NCI-H187 (cell line): ENCODE results near the gene C15orf40.
"Not testable (repeated sequence)": the region's sequence is repeated elsewhere in the genome, so short reads cannot be mapped to it uniquely, and the experiment has no call there.

ENCODE experiments used
- DNase-seq, 2 experiments: peaks; one replicate each; lab custom pipeline; 2025; lab: John Stamatoyannopoulos, UW

Gene C15orf40

DNA sequence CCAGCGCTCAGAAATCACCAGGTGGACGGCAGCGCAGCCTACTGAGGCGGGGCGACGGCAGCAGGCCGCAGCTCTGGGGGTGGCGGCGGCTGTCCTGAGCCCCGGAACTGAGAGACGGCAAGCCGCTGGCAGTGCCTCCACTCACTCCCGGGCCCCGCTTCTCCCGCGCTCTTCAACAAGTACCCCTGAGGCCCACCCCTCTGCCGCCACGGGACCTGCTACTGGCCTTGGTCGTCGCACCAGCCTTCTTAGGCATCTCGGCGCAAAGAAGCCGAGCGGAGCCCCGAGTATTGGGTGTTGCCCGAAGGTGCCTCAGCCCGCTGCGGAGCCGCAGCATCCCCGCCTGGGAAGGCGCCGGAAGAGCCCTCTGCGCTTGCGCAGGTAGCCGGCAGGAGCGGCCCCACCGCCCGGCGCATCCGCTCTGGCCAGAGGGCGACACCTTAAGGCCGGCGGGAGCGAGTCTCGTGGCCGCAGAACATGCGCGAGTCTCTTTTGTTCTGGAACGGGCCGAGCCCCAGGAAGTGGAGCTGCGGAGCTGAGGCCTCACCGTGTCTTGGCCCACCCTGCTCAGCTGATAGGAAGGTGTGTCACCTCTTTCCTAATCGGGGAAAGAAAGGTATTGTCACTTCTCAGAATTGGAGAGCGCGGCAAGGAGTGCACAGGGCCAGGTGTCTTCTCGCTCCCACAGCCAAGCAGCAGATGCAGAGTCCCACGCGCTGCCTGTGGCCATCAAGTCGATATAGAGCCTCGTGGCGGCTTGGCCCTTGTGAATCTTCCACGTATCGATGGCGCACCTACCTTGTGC is at the start of gene C15orf40:
Gene C15orf40, minus strand, starts transcription at position 369 of the 805 bp plus-strand sequence. Its CDS starts 32 bp downstream, at position 337.
- peak; percentile 48 to 56 for DNase-seq

DNA sequence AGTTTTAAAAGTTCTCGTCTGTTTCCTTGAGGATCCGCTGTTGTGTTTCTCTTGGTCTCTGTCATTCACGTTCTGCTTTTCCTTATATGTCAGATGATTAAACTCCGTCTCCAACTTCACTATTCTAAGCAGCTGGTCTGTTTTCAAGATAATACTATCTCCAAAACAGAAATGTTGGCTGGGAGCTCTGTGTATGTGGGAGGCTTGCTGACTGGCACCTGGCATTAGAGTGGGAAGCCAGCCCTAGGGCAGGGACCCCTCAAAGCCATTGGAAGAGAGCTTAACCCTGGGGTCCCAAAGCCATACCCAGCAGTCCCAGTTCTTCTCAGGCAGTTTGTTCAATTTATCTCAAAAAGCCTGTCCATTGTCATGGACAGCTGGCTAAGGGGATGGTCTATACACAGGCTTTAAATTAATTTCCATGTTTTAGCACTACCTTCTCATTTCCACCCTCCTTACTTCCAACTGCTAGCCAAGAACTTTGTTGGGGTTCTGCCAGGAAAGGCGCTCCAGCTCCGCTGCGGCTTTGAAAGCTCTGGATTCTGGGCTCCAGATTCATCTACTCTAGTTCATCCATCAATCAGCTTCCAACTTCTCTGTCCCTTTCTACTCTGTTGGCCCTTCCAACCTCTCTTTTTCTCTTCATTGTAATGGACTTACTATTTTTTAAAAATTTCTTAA is 46.4 kb upstream of the C15orf40 start:
- DNase-seq, result no peak

DNA sequence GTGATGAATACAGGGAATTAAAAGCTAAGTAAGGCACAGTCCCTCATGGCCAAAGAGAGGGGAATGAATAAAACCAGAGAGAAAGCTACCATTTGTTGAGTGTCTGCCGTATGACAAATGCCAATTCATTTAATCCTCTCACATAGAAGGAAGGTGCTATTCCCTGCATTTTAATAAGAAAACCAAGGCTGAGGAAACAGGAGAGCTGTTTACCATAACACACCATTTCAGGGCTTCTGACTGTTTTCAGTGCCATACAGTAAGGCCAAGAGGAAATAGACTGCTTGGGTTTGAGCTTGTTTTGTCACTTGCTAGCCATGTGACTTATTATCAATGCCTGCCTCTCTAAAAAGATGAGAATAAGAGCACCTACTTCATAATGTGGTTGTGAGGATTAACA is 45.6 kb upstream of the C15orf40 start:
- DNase-seq, result no peak

DNA sequence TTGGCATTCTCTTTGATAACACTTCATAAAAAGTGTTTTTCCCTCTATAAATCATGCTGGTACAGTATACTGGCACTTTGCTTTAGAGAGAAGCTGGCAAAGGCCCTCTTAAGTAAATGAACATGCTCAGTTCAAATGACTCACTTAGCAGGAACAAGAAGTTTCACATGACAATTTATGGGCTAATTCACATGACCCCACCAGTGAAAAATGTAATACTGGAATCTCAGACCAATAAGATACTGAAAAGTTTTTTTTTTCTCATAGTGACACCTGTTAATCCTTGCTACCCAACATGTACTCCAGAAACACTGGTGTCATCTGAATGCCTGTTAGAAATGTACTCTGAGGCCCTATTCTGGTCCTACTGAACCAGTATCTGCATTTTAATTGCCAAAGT is 41.7 kb upstream of the C15orf40 start:
- DNase-seq, result no peak

DNA sequence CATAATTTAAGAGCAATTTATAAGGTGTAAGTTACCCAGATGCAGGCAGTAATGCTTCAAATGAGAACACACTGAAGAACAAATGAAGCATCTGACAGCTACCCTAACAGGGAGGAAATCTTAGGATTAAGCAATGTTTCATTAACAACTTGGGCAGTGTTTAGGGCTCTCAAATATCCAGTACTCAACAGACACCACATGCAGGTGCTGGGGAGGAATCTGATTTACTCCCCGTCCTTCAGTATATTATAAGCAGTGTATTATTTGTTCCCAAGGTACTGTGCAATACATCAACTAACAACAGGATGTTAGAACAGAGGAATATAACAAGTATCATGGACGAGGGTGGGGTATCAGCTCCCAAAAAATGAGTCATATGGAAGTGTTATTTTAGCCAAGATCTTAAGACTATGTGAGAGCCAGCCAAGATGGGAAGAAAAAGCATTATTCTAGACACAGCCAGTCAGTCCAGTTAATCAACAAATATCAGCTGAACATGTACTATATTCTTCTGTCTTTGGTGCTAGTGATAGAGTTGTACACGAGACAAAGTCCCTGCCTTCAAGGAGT is 35.2 kb upstream of the C15orf40 start:
- DNase-seq, result no peak

DNA sequence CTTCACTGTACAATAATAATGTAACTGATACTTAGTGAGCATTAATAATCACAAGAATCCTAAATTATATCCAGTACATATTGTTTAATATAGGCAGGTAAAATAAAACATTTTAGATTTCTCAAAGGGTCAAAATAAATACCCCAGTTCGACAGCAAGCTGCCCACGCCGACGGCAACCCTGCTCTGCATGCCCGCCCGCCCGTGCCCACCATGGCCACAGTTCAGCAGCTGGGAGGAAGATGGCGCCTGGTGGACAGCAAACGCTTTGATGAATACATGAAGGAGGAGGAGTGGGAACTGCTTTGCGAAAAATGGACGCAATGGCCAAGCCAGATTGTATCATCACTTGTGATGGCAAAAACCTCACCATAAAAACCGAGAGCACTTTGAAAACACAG is 32.7 kb upstream of the C15orf40 start:
- no peak for DNase-seq

DNA sequence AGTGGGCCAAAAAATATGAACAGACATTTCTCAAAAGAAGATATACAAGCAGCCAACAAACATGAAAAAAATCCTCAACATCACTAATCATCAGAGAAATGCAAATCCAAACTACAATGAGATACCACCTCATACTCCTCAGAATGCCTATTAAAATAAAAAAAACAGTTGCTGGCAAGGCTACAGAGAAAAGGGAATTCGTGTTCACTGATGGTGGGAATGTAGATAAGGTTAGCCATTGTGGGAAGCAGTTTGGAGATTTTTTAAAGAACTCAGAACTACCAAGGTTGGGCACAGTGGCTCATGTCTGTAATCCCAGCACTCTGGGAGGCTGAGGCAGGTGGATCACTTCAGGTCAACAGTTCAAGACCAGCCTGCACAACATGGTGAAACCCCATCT is 27.8 kb upstream of the C15orf40 start:
- no peak for DNase-seq

DNA sequence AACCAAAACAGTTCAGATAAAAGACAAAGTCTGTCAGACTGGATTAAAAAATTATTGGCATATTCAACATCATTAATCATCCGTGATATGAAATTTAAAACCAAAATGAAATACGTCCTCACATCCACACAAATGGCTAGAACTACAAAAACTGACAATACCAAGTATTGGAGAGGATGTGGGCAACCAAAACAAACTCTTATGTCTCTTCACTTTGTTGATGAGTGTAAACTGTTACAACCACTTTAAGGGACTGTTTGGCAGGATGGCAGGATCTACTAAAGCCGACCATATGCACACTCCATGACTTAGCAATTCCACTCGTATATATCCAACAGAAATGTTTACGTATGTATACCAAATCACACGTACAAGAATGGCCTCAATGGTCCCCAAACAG is 24.8 kb upstream of the C15orf40 start:
- DNase-seq, result no peak

DNA sequence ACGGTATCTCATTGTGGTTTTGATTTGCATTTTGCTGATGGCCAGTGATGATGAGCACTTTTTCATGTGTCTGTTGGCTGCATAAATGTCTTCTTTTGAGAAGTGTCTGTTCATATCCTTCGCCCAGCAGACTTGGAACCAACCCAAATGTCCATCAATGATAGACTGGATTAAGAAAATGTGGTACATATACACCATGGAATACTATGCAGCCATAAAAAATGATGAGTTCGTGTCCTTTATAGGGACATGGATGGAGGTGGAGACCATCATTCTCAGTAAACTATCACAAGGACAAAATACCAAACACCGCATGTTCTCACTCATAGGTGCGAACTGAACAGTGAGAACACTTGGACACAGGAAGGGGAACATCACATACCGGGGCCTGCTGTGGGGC is 19.8 kb upstream of the C15orf40 start:
- not testable (repeated sequence) for DNase-seq

DNA sequence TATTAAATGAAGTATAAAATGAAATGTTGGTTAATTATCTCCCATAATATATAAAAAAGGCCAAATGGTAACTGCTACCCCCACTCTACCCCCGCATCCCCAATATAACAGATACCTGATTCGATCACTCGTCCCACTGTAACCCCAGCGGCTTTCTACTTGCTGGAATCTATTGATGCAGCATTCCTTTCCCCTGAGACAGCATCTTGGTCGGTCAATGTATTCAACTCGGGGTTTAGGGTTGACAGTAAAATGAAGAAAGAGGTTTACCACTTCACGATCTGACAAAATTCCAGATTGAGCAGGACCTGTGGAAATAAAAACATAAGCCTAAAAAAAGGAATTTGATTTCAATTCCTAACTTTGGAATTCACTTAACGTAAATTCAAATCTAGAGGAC is 18.6 kb upstream of the C15orf40 start:
- no peak for DNase-seq

DNA sequence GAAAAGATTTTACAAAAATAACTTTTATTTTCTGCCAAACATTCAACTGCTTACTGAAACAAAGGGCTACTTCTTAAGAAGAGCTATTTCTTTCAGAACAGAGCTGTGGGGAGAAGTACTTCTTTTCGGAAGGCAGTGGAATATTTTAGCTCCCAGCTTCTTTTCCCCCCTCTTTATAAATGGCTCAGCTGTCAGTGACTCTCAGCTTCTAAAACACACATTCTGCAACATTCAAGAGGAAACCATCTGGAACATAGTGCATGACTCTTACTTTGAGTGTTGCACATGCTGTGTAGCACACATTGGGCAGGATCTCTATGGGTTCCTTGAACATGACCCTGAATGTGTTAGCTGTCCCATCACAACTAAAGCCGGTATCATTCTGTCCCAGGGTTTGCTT is 7.0 kb upstream of the C15orf40 start:
- no peak for DNase-seq

DNA sequence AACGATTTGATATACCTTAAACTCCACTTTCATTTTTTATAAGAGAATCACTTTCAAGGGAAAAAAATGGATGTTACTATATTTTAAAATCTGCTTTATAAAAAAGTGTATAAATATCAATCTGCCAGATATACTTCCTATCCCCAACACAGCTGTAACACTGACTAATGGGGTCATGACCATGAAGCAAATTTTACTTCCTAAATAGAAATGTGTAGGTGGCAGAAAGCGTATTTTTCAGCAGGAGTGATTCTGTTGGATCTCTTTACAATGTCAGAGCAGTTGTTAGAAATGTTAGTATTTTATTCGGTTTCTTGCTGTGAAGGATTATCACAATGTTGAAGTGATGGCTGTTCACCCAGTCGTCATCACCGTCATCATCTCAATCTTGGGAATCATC is 5.5 kb upstream of the C15orf40 start:
- DNase-seq, result no peak

DNA sequence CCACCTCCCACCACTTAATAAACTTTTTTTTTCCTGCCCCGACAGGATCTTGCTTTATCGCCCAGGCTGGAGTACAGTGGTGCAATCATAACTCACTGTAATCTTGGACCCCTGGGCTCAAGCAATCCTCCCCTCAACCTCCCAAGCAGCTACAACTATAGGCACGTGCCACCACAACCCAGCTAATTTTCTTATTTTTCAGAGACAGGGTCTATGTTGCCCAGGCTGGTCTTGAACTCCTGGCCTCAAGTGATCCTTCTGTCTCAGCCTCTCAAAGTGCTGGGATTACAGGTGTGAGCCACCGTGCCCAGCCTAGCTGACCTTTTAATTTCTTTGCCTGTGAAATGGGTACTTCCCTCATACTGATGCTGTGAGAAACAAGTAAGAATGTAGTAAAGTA is 3.9 kb upstream of the C15orf40 start:
- no peak for DNase-seq

DNA sequence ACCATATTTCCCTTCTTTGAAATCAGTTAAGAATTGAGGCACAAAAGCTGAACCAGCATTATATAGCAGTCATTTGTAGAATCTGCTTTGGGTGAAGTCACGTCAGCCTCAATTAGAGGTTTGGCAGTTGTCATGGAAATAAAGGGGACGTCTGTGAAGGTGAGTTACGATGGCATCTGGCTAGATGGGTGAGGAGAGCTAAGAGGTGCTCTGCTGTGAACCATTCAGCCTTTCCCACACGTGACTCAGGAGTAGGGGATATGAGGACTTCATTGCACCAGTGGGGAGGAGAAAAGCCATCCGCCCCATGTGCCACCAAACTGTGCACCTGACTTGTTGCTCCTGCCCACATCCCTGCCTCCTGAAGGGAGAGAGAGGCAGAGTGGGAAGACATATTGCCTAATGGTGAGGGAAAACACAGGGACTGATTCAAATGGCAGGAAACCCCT is 2.8 kb upstream of the C15orf40 start:
- no peak for DNase-seq

DNA sequence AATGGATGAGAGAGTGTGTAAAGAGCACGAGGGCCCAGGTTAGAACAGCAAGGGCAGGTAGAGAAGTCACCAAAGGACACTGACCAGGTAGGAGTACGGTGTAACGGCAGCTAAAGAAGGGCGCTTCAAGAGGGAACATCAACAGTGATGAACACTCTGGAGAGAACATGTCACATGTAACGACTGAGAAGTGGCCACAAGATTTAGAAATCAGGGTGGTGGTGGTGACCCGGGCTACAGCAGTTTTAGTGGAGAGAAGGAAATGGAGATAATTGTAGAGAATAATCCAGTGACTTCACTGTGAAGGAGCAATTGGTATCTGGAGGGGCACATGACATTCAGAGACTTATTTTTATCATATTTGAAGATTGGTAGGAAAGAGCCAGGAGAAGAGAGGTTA is 1.2 kb upstream of the C15orf40 start:
- no peak for DNase-seq

DNA sequence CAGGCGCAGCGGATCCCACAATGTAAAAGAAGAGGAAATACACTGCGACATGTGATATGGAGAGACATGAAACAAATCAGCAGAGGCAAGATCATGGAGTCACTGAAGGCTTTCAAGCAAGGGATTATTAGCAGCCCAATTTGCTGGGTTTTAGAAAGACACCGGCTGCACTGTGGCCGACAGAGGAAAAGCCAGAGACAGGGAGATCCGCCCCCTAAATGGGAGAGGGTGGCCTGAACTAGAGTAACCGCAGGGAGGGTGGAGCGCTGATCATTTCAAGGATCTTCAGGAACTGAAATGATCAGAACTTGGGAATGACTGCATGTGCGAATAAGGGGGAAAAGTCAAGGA is 612 bp upstream of the C15orf40 start:
- DNase-seq, result no peak

DNA sequence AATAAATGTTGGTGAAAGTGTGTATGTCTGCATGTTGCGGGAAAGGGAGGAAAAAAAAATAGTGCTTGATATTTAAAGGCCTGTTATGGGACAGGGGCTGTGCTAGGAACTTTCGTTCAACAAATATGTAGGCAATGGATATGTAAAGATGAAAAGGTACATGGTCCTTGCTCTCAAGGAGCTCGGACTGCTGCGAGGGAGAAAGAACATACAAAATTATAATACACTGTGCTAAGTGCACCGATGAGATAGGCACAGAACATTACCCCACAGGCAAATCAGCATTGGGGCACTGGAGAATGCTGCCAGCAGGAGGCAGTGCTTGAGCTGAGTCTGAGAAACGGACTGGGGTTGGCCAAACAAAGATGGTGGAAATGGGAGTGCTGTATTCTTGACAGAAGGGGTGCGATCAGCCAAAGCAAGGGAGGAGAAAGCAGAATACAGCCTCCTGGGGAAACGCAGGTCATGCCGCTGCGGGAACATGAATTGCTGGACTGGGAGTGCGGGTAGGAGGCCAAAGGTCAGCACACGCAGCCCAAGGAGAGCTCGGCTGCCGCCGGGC is 649 bp downstream of the C15orf40 start:
- peak in 1 of 2 experiments; percentile 22 for DNase-seq

DNA sequence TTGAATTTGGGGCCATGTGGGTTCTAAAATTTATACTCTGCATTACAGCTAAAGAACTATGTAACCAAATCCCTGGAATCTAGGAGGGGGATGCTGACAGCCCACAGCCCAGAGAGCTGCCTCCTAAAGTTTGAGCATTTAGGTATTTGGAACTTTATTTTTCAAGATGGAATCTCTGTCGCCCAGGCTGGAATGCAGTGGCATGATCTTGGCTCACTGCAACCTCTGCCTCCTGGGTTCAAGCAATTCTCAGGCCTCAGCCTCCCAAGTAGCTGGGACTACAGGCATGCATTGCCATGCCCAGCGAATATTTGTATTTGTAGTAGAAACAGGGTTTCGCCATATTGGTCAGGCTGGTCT is 10.8 kb downstream of the C15orf40 start:
- not testable (repeated sequence) for DNase-seq

DNA sequence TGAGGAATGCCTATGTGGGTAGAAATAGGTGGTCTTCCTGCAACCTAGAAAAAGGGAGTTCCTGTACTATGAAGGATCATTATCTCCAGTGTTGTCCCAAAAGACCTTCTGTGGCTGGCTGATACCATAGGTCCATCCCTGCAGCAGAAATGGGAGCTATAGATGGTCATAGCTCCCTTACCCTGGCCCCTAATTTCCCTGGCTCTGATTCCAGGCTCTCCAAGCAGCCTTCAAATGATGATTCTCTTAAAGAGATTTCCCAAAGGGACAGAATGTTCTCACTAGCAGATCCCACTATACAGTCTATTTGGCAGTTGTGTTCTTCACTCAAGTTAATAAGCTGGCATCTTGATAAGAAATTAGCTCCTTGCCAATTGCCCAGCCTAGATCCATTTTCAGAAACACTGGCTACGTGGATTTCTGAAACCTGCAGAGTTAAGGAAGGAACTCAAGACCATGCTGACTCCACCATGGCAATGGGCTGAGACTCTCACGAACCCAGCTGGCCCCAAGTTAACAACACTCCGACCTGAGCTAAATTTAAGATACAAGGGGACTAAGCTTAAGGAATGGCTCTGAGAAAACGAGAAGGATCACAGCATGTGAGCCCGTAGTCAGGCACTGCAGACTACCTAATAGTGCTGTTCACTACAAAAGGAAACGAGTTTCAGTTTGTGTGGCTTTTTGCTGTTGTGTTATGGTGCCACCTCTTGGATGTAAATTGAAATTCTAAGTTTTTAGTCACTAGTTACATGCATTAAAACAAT is 11.4 kb downstream of the C15orf40 start:
- DNase-seq, result no peak

DNA sequence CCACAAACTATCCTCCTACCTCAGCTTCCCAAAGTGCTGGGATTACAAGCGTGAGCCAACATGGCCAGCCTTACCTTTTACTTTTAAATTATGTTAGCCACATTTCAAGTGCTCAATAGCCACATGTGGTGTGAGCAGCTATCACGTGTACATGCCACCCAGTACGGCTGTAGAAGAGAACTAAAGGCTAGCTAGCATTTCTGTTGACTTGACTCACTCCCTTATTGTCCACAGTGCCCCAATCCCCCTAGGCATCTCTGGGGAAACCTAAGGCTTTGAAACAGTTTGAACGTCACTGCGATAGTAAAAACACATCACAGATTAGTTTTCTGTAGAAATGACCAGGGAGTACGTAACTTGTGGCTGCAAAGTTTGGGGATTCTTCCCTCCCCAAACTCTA is 12.0 kb downstream of the C15orf40 start:
- DNase-seq, result no peak

DNA sequence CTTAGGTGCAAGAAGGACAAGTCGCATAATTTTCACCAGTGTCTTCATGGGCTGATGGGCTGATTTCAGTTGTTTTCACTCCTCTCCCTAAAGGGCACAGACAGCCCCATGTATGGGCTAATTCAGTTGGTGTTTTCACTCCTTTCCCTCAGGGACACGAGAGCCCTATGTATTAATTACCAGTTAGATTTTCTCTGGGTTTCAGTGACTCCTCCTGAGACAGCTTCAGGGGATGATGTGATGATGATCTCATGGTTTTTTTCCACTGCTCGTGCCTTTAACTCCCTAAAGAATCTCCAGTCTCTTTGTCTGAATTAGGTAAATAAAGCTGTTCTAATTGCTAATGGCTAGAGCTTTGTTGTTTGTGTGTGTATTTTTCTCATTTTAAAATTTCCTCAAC is 15.5 kb downstream of the C15orf40 start:
- DNase-seq, result no peak

DNA sequence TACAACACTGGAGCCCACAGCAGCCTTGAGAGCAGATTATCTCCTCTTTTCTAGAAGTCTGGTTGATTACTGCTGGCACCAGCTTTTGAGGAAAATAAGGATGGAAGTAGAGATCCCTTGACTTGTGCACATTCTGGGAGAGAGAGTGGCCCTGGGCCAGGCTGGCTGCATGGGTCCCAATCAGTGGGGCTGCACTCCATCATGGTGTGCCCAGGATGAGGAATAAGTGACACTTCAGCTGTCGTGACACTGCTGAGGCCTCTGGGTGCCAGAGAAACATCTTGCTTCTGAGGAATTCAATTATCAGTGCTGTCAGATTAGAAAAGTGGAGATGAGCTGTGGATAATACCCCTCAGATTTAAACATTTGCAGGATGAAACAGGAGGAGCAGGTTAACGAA is 16.4 kb downstream of the C15orf40 start:
- no peak for DNase-seq
